ENCODE measurements around the gene TPK1. TPM values are rescaled to one million over a fixed set of nuclear protein-coding genes. Genes with fewer than 3 reads are reported as not detected.

TPK1 gene
- total RNA-seq, 5 donors from 2014 or later (not counting 1 experiment from before 2014, with no cell fraction given): 19.1 to 31.6 (median 22.0) TPM

DNA sequence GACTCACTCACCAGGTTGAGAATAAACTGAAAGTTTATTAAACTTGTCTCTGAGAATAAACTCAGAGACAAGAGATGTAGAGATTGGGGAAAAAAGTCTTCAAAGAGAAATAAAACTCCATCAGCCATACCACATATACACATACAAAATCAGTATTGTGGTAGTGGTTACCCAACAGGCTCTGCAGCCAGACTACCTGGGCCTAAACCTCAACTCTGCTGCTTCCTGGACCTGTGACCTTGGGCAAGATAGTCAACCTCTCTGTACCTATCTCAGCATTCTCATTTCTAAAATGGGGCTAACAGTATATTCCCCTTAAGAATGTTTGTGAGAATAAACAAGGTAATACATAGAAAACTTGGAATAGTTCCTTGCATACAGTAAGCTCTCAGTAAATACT lies 15.3 kb downstream of the TPK1 start:
- DNase-seq (peak in 1 of 35 experiments; percentile 35), ATAC-seq (replicated peaks in 1 of 4) (peak in 2 of 4 experiments; percentile 27 to 52)
- Mint-ChIP-seq H3K27me3 (no peaks in the 10 kb centered on the region), H3K27ac (peak overlapping the region; percentile 90 to 91), H3K9me3 (no peaks in the 10 kb centered on the region), H3K4me3 (peak overlapping the region in 1 of 3 donors; percentile 61), H3K4me1 (peaks cover 74 to 88% (median 79%) of the 10 kb centered on the region in 3 donors), H3K36me3 (peaks cover 9% of the 10 kb centered on the region)
- no peak overlapping the region for H3K4me3 ChIP-seq (ENCODE audit: control insufficient read depth in 1 of 2, extremely low read depth in 1 of 2, low read length in 1 of 2)
- CTCF ChIA-PET: interaction anchor here in 1 of 2 donors (1.2 kb wide), 1 partner anchor 12 kb away, joined by 3 read pairs; no protein-coding TSS in a partner anchor
- H3K27me3 ChIP-seq (replicated peaks in 1 of 2; ENCODE audit: control insufficient read depth in 2 of 2, extremely low read depth in 1 of 2, insufficient read depth in 2 of 2, low read length in 1 of 2): no peaks in the 10 kb centered on the region
- H3K27ac ChIP-seq (ENCODE audit: low read length): peak overlapping the region; percentile 62
- peaks cover 33 to 39% of the 10 kb centered on the region in 2 experiments for H3K4me1 ChIP-seq (ENCODE audit: control insufficient read depth in 1 of 2, extremely low read depth in 1 of 2, insufficient read depth in 2 of 2, low read length in 2 of 2)
- no peaks in the 10 kb centered on the region for H3K9me3 ChIP-seq
- H3K36me3 ChIP-seq (ENCODE audit: control insufficient read depth in 2 of 2, extremely low read depth in 1 of 2, insufficient read depth in 1 of 2, low read length in 1 of 2): no peaks in the 10 kb centered on the region
- POLR2A ChIA-PET: interaction anchor here (0.6 to 1.5 kb wide), 4 partner anchors 8 to 40 kb away, joined by 3 read pairs; no protein-coding TSS in a partner anchor

DNA sequence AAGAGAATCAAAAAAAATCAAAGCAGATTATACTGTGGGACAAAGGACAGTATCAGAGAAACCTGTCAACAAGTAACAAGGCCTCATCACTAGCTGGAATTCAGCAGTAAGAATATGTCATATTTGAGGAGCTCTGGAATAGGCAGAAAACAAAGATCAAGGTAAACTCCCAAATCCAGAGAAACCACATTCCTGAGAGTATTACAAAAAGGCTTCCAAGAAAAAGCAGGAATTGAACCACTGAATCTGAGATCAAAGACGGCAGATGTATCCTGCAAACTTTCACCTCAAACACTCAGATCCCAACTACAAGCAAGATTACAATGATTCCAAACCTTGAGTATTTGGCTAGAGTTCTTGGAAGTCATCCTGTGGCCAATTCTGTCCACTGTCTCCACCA lies 16.3 kb downstream of the TPK1 start:
- ATAC-seq (replicated peaks in 1 of 4) (no peak), DNase-seq (no peak)
- H3K4me1 ChIP-seq (ENCODE audit: control insufficient read depth in 1 of 2, extremely low read depth in 1 of 2, insufficient read depth in 2 of 2, low read length in 2 of 2): peaks cover 33 to 39% of the 10 kb centered on the region in 2 experiments
- no peaks in the 10 kb centered on the region for H3K36me3 ChIP-seq (ENCODE audit: control insufficient read depth in 2 of 2, extremely low read depth in 1 of 2, insufficient read depth in 1 of 2, low read length in 1 of 2)
- peak overlapping the region; percentile 90 to 91 for H3K27ac Mint-ChIP-seq
- H3K4me1 Mint-ChIP-seq: peaks cover 74 to 85% (median 79%) of the 10 kb centered on the region in 3 donors
- no peaks in the 10 kb centered on the region for H3K27me3 ChIP-seq (replicated peaks in 1 of 2; ENCODE audit: control insufficient read depth in 2 of 2, extremely low read depth in 1 of 2, insufficient read depth in 2 of 2, low read length in 1 of 2)
- peak overlapping the region in 2 of 3 donors; percentile 14 to 61 for H3K4me3 Mint-ChIP-seq
- WGBS (ENCODE audit: insufficient coverage): 100% methylated on average over 1 of the region's 1 CpG
- H3K9me3 ChIP-seq: no peaks in the 10 kb centered on the region
- H3K27me3 Mint-ChIP-seq: no peaks in the 10 kb centered on the region
- H3K9me3 Mint-ChIP-seq: no peaks in the 10 kb centered on the region
- H3K27ac ChIP-seq (ENCODE audit: low read length): peak overlapping the region; percentile 80
- no peak overlapping the region for H3K4me3 ChIP-seq (ENCODE audit: control insufficient read depth in 1 of 2, extremely low read depth in 1 of 2, low read length in 1 of 2)
- CTCF ChIA-PET: no interaction called here
- H3K36me3 Mint-ChIP-seq: peaks cover 10% of the 10 kb centered on the region
- POLR2A ChIA-PET: interaction anchor here (1.6 to 2.4 kb wide), 2 partner anchors 16 kb away, joined by 11 to 12 read pairs; partner anchors contain the start of gene TPK1 (in 1 of the 2)

DNA sequence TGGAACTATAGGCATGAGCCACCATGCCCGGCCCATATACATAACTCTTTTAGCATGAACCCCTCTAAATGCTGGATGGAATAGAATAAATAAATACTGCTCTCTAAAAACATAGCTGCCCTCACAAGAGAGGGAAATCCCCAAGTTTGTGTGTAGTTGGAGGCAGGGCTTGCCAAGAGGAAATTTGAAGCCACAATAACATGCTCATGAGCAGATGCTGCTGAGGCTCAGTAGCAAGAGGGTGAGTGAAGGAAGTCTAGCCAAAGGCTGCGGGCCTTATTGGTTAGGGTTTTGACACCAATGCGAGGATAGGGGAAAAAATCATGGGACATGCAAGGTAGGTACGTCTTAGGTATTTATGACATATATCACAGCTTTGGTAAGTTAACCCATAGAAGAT lies 17.3 kb downstream of the TPK1 start:
- no peaks in the 10 kb centered on the region for H3K9me3 ChIP-seq
- Mint-ChIP-seq H3K27me3 (no peaks in the 10 kb centered on the region), H3K4me1 (peaks cover 75 to 85% (median 76%) of the 10 kb centered on the region in 3 donors), H3K36me3 (peaks cover 5% of the 10 kb centered on the region), H3K4me3 (peak overlapping the region; percentile 7 to 61 (median 47)), H3K27ac (peak overlapping the region; percentile 90 to 91), H3K9me3 (no peaks in the 10 kb centered on the region)
- WGBS (ENCODE audit: insufficient coverage): no CpG with 5 or more reads among the region's 4 CpGs
- peaks cover 33 to 45% of the 10 kb centered on the region in 2 experiments for H3K4me1 ChIP-seq (ENCODE audit: control insufficient read depth in 1 of 2, extremely low read depth in 1 of 2, insufficient read depth in 2 of 2, low read length in 2 of 2)
- ChIA-PET CTCF (interaction anchor here (1.0 to 3.3 kb wide), 5 partner anchors 15 to 80 kb away, joined by 3 to 22 read pairs (median 3); partner anchors contain the start of gene TPK1 (in 1 of the 2)), POLR2A (interaction anchor here (0.7 to 2.4 kb wide), 5 partner anchors 15 to 931 kb away, joined by 3 to 12 read pairs (median 11); partner anchors contain the start of gene TPK1 (in 2 of the 2))
- peak; percentile 96 to 99 (median 98) for ATAC-seq (replicated peaks in 1 of 4)
- no peaks in the 10 kb centered on the region for H3K36me3 ChIP-seq (ENCODE audit: control insufficient read depth in 2 of 2, extremely low read depth in 1 of 2, insufficient read depth in 1 of 2, low read length in 1 of 2)
- H3K27ac ChIP-seq (ENCODE audit: low read length): peak overlapping the region; percentile 80
- H3K27me3 ChIP-seq (replicated peaks in 1 of 2; ENCODE audit: control insufficient read depth in 2 of 2, extremely low read depth in 1 of 2, insufficient read depth in 2 of 2, low read length in 1 of 2): no peaks in the 10 kb centered on the region
- peak; percentile 22 to 86 (median 63) for DNase-seq
- H3K4me3 ChIP-seq (ENCODE audit: control insufficient read depth in 1 of 2, extremely low read depth in 1 of 2, low read length in 1 of 2): no peak overlapping the region

DNA sequence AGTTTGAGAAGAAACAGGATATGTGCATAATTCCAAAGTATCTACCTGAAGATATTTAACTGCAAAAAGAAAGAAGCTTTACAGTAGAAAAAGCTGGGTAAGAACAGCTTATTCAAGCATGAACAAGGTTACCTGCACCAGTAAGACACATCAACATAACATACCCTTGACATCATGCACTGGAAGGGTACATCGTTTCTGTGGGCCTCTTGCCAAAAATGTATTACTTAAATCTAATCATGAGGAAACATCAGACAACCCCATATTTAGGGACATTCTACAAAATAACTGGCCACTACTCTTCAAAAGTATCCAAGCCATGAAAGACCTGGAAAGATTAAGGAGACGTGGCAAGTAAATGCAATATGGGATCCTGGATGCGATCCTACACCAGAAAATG lies 18.9 kb downstream of the TPK1 start:
- Histone ChIP-seq H3K36me3 (ENCODE audit: control insufficient read depth in 2 of 2, extremely low read depth in 1 of 2, insufficient read depth in 1 of 2, low read length in 1 of 2) (no peaks in the 10 kb centered on the region), H3K27ac (ENCODE audit: low read length) (no peak overlapping the region), H3K9me3 (no peaks in the 10 kb centered on the region), H3K4me1 (ENCODE audit: control insufficient read depth in 1 of 2, extremely low read depth in 1 of 2, insufficient read depth in 2 of 2, low read length in 2 of 2) (peaks cover 31 to 54% of the 10 kb centered on the region in 2 experiments), H3K4me3 (ENCODE audit: control insufficient read depth in 1 of 2, extremely low read depth in 1 of 2, low read length in 1 of 2) (no peak overlapping the region), H3K27me3 (replicated peaks in 1 of 2; ENCODE audit: control insufficient read depth in 2 of 2, extremely low read depth in 1 of 2, insufficient read depth in 2 of 2, low read length in 1 of 2) (no peaks in the 10 kb centered on the region)
- WGBS (ENCODE audit: insufficient coverage): 100% methylated on average over 1 of the region's 3 CpGs
- CTCF ChIA-PET: interaction anchor here in 1 of 2 donors (3.3 kb wide), 1 partner anchor 19 kb away, joined by 22 read pairs; the partner anchor contains the start of gene TPK1
- Mint-ChIP-seq H3K9me3 (no peaks in the 10 kb centered on the region), H3K36me3 (peaks cover 5% of the 10 kb centered on the region), H3K4me1 (peaks cover 75 to 85% (median 80%) of the 10 kb centered on the region in 3 donors), H3K4me3 (no peak overlapping the region), H3K27ac (peak overlapping the region; percentile 90 to 91), H3K27me3 (no peaks in the 10 kb centered on the region)
- POLR2A ChIA-PET: interaction anchor here (1.0 to 2.4 kb wide), 2 partner anchors 18 to 19 kb away, joined by 3 to 12 read pairs; partner anchors contain the start of gene TPK1 (in 1 of the 2)
- no peak for DNase-seq
- no peak for ATAC-seq (replicated peaks in 1 of 4)

DNA sequence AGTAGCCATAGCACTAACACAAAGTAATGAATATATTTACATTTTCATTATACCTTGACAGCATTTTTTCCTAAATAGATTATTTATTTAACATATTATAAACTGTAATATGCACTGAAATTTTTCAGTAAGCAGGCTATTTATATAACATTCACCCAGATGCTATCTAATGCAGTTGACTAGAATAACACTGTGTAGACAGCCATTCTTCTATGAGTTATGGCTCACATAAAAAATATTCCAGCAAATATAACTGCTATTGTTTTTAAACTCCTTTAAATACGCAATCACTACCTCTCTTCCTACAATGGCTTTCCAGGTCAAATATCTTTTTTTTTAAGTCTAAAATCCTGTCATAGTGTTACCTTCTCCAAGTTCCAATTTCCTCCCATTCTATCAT lies 21.6 kb downstream of the TPK1 start:
- H3K4me1 ChIP-seq (ENCODE audit: control insufficient read depth in 1 of 2, extremely low read depth in 1 of 2, insufficient read depth in 2 of 2, low read length in 2 of 2): peaks cover 23 to 41% of the 10 kb centered on the region in 2 experiments

DNA sequence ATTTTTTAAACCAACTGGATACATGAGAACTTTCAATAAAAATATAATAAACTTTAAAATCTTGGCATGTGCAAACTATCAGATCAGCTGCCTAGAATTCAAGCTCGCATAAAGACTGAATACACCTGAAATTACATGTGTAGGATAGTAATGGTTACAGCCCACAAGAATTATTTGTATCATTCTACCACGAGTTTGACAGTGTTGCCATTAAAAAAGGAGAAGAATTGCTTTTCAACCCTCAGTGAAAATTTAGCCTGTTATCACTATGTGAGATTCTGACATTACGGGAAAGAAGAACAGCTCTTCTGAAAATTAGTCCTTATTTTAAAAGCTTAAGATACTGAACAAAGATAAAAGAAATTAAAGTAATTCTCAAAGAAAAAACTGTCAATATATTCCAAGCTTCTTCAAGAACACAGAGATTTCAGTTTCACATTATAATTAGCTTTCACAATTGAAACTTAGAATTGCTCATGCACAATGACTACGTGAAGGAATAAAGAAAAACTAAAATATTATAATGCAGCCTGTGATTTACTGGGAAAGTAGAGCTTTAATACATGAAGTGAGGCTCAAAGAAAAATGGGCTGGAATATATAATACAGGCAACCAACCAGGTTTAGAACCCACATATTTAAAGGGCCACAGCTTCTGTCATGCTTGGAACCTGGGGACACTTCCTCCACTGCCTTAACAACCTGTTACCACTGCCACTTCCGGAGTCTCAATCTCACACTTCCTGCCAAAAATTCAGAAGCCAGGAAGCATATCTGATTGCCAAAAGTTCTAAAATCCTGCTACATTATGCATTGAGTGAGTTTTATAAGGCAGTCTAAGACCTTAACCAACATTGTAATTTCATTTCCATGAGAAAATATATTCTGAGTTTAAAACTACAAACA lies 23.2 kb downstream of the TPK1 start:
- DNase-seq: peak in 33 of 35 experiments; percentile 9 to 76 (median 48)
- Histone ChIP-seq H3K36me3 (ENCODE audit: control insufficient read depth in 2 of 2, extremely low read depth in 1 of 2, insufficient read depth in 1 of 2, low read length in 1 of 2) (no peaks in the 10 kb centered on the region), H3K27ac (ENCODE audit: low read length) (peak overlapping the region; percentile 64), H3K27me3 (replicated peaks in 1 of 2; ENCODE audit: control insufficient read depth in 2 of 2, extremely low read depth in 1 of 2, insufficient read depth in 2 of 2, low read length in 1 of 2) (no peaks in the 10 kb centered on the region), H3K4me3 (ENCODE audit: control insufficient read depth in 1 of 2, extremely low read depth in 1 of 2, low read length in 1 of 2) (no peak overlapping the region), H3K9me3 (no peaks in the 10 kb centered on the region), H3K4me1 (ENCODE audit: control insufficient read depth in 1 of 2, extremely low read depth in 1 of 2, insufficient read depth in 2 of 2, low read length in 2 of 2) (peaks cover 10 to 35% of the 10 kb centered on the region in 2 experiments)
- no peaks in the 10 kb centered on the region for H3K27me3 Mint-ChIP-seq
- peak overlapping the region; percentile 94 to 95 for H3K27ac Mint-ChIP-seq
- CTCF ChIA-PET: interaction anchor here (0.6 to 3.8 kb wide), 9 partner anchors 9 to 98 kb away, joined by 3 to 21 read pairs (median 4); partner anchors contain the start of gene TPK1 (in 1 of the 2)
- peak overlapping the region; percentile 64 to 67 (median 67) for H3K4me3 Mint-ChIP-seq
- peaks cover 61 to 76% (median 71%) of the 10 kb centered on the region in 3 donors for H3K4me1 Mint-ChIP-seq
- H3K9me3 Mint-ChIP-seq: no peaks in the 10 kb centered on the region
- WGBS (ENCODE audit: insufficient coverage): no CpG with 5 or more reads among the region's 5 CpGs
- POLR2A ChIA-PET: interaction anchor here (0.6 to 4.2 kb wide), 6 partner anchors 9 to 59 kb away, joined by 3 to 31 read pairs (median 4); partner anchors contain the start of gene TPK1 (in 2 of the 2)
- peak; percentile 94 to 99 (median 98) for ATAC-seq (replicated peaks in 1 of 4)
- H3K36me3 Mint-ChIP-seq: peaks cover 5% of the 10 kb centered on the region

More for the DNA sequence above, 21.6 kb downstream of the TPK1 start:
- H3K4me3 Mint-ChIP-seq: no peak overlapping the region
- no peaks in the 10 kb centered on the region for H3K27me3 Mint-ChIP-seq
- WGBS (ENCODE audit: insufficient coverage): 100% methylated on average over 1 of the region's 1 CpG
- H3K4me1 Mint-ChIP-seq: peaks cover 63 to 77% (median 71%) of the 10 kb centered on the region in 3 donors
- H3K27ac Mint-ChIP-seq: peak overlapping the region; percentile 24 to 44
- ChIA-PET POLR2A (interaction anchor here in 1 of 2 donors (0.6 to 3.1 kb wide), 2 partner anchors 10 to 21 kb away, joined by 5 to 17 read pairs; partner anchors contain the start of gene TPK1), CTCF (no interaction called here)
- H3K36me3 Mint-ChIP-seq: peaks cover 5% of the 10 kb centered on the region
- no peaks in the 10 kb centered on the region for H3K36me3 ChIP-seq (ENCODE audit: control insufficient read depth in 2 of 2, extremely low read depth in 1 of 2, insufficient read depth in 1 of 2, low read length in 1 of 2)
- no peaks in the 10 kb centered on the region for H3K27me3 ChIP-seq (replicated peaks in 1 of 2; ENCODE audit: control insufficient read depth in 2 of 2, extremely low read depth in 1 of 2, insufficient read depth in 2 of 2, low read length in 1 of 2)
- no peak for ATAC-seq (replicated peaks in 1 of 4)
- no peak overlapping the region for H3K4me3 ChIP-seq (ENCODE audit: control insufficient read depth in 1 of 2, extremely low read depth in 1 of 2, low read length in 1 of 2)
- no peaks in the 10 kb centered on the region for H3K9me3 Mint-ChIP-seq
- H3K27ac ChIP-seq (ENCODE audit: low read length): no peak overlapping the region
- no peak for DNase-seq
- no peaks in the 10 kb centered on the region for H3K9me3 ChIP-seq

Data from T-cell (primary cell).